HG03064 (cell line): ENCODE results near the gene PRKCE.

ENCODE experiments used
- ATAC-seq: cut with Tn5 transposase; IDR thresholded peaks from one replicate; pipeline ENCODE4 v1.9.1; 2021; ENCODE audit warnings: low read depth; ENCODE audit not compliant: unreplicated experiment

The PRKCE gene

GRCh38 chr2:46051085-46051484, 399.6 kb downstream of the PRKCE start:
- ATAC-seq: no peak

GRCh38 chr2:46053564-46053963, 402.1 kb downstream of the PRKCE start:
- ATAC-seq: no peak

- no peak for ATAC-seq
Measured at GRCh38 chr2:46056541-46056940, 405.1 kb downstream of the PRKCE start.

GRCh38 chr2:46058140-46058539, 406.7 kb downstream of the PRKCE start:
- no peak for ATAC-seq

- no peak for ATAC-seq
Measured at GRCh38 chr2:46062637-46063412, 411.4 kb downstream of the PRKCE start.

- no peak for ATAC-seq
Measured at GRCh38 chr2:46064396-46064795, 412.9 kb downstream of the PRKCE start.

- no peak for ATAC-seq
Measured at GRCh38 chr2:46065152-46065551, 413.7 kb downstream of the PRKCE start.

GRCh38 chr2:46066116-46066515, 414.6 kb downstream of the PRKCE start:
- no peak for ATAC-seq

GRCh38 chr2:46066601-46067000, 415.1 kb downstream of the PRKCE start:
- ATAC-seq: no peak

GRCh38 chr2:46067062-46067461, 415.6 kb downstream of the PRKCE start:
- ATAC-seq: no peak

GRCh38 chr2:46067501-46068305, 416.2 kb downstream of the PRKCE start:
- no peak for ATAC-seq

GRCh38 chr2:46068636-46069035, 417.2 kb downstream of the PRKCE start:
- ATAC-seq: no peak

- no peak for ATAC-seq
Measured at GRCh38 chr2:46071074-46071473, 419.6 kb downstream of the PRKCE start.

- no peak for ATAC-seq
Measured at GRCh38 chr2:46072101-46072820, 420.8 kb downstream of the PRKCE start.

GRCh38 chr2:46073540-46074046, 422.1 kb downstream of the PRKCE start:
- no peak for ATAC-seq

GRCh38 chr2:46074501-46074900, 423.0 kb downstream of the PRKCE start:
- no peak for ATAC-seq

GRCh38 chr2:46075848-46076247, 424.4 kb downstream of the PRKCE start:
- ATAC-seq: no peak

- ATAC-seq: no peak
Measured at GRCh38 chr2:46076251-46076650, 424.8 kb downstream of the PRKCE start.

- ATAC-seq: no peak
Measured at GRCh38 chr2:46076875-46077274, 425.4 kb downstream of the PRKCE start.

GRCh38 chr2:46077522-46078107, 426.1 kb downstream of the PRKCE start:
- ATAC-seq: no peak
